Thyroid gland (tissue), 4 donors: Measurements from ENCODE around the gene CACNB1. TPM values are rescaled to one million over a fixed set of nuclear protein-coding genes. Genes with fewer than 3 reads are reported as not detected.

Experiments
- DNase-seq, 2 donors: peaks; one replicate each; pipeline ENCODE4 v3.0.0-alpha.2; 2019
- H3K27ac ChIP-seq, 3 donors: fragments of 200-600 bp; sonication (generic); 1 replicate in 2 of 3; 2 replicates in 1 of 3; pipeline ENCODE4 v1.5.1; 2016 to 2019; ENCODE audit warnings: mild to moderate bottlenecking in 1 of 3, moderate library complexity in 1 of 3
- H3K27me3 ChIP-seq: fragments of 200-600 bp; sonication (generic); one replicate; pipeline ENCODE4 v1.5.1; 2019
- H3K36me3 ChIP-seq, 2 donors: fragments of 200-600 bp; sonication (generic); one replicate each; pipeline ENCODE4 v1.5.1; 2016 to 2019
- H3K4me1 ChIP-seq, 2 donors: fragments of 200-600 bp; sonication (generic); one replicate each; pipeline ENCODE4 v1.5.1; 2017 to 2019
- H3K4me3 ChIP-seq, 3 donors: fragments of 200-600 bp; sonication (generic); replicated peaks in 1 of 3; 1 replicate in 2 of 3; 2 replicates in 1 of 3; pipeline ENCODE4 v1.5.1; 2016; ENCODE audit warnings: mild to moderate bottlenecking in 1 of 3
- H3K9me3 ChIP-seq: fragments of 200-600 bp; sonication (generic); one replicate; pipeline ENCODE4 v1.5.1; 2017
- CTCF ChIP-seq, 6 experiments: fragments of 200-600 bp in 3 of 6; fragments of 450-650 bp in 3 of 6; sonication (generic) in 3 of 6; IDR thresholded peaks; one replicate each; pipeline ENCODE4 v1.5.1; 2016 to 2019; ENCODE audit warnings: antibody characterized with exemption in 6 of 6, mild to moderate bottlenecking in 2 of 6, inconsistent platforms in 1 of 6, moderate library complexity in 1 of 6
- POLR2A ChIP-seq, 2 donors: fragments of 450-650 bp; IDR thresholded peaks; one replicate each; pipeline ENCODE4 v1.6.1; 2017; ENCODE audit warnings: antibody characterized with exemption in 2 of 2, mild to moderate bottlenecking in 2 of 2, moderate library complexity in 1 of 2
- WGBS, 2 donors: methylation state at CpG; one replicate each; pipeline ENCODE4 v1.1.5; 2017; 5-methylcytosine and 5-hydroxymethylcytosine counted together
- intact Hi-C: fragments of 100-400 bp; cut with DNase I; formaldehyde crosslinking; loops from one replicate; pipeline ENCODE4 v1.15.1; 2023
- total RNA-seq, 4 donors: library from RNA; depleted of rRNA; stranded (reverse); fragments of >200 nt; gene quantifications; one replicate each; pipeline ENCODE4 v1.2.3, GENCODE V29; 2016

CACNB1 gene
- total RNA-seq, 4 donors from 2014 or later, result 5.8 to 10.1 (median 7.8) TPM

- intact Hi-C loops, result loop anchor here (10.0 kb wide), 1 partner anchor 166 kb away; no protein-coding TSS in a partner anchor
- H3K27ac ChIP-seq, result no peak overlapping the region
Observed at GRCh38 chr17:39231091-39231561, 33.7 kb upstream of the CACNB1 start.

GRCh38 chr17:39230361-39230760, 32.9 kb upstream of the CACNB1 start:
- Histone ChIP-seq H3K36me3 (no peaks in the 10 kb centered on the region), H3K9me3 (no peaks in the 10 kb centered on the region), H3K27me3 (peaks cover 13% of the 10 kb centered on the region), H3K4me3 (no peak overlapping the region), H3K4me1 (peaks cover 4 to 14% of the 10 kb centered on the region in 2 donors), H3K27ac (no peak overlapping the region)
- no peak for TF ChIP-seq POLR2A (IDR thresholded peaks at IDR 0.05)
- no peak for TF ChIP-seq CTCF (IDR thresholded peaks at IDR 0.05)
- 50 to 89% methylated on average over 1 of the region's 1 CpG for WGBS, 2 donors
- no peak for DNase-seq
- intact Hi-C loops, result loop anchor here (10.0 kb wide), 1 partner anchor 166 kb away; no protein-coding TSS in a partner anchor

More at GRCh38 chr17:39231091-39231561, 33.7 kb upstream of the CACNB1 start:
- H3K9me3 ChIP-seq, result no peaks in the 10 kb centered on the region
- TF ChIP-seq POLR2A (IDR thresholded peaks at IDR 0.05) (no peak), CTCF (IDR thresholded peaks at IDR 0.05) (no peak)
- no peak for DNase-seq
- H3K4me1 ChIP-seq, result peaks cover 0 to 7% of the 10 kb centered on the region in 2 donors
- H3K27me3 ChIP-seq, result peaks cover 5% of the 10 kb centered on the region
- no peak overlapping the region for H3K4me3 ChIP-seq
- 49 to 55% methylated on average over 9 of the region's 10 CpGs for WGBS, 2 donors
- no peaks in the 10 kb centered on the region for H3K36me3 ChIP-seq

GRCh38 chr17:39229274-39229913, 31.9 kb upstream of the CACNB1 start:
- no peak overlapping the region for H3K27ac ChIP-seq
- peaks cover 9 to 23% of the 10 kb centered on the region in 2 donors for H3K4me1 ChIP-seq
- peaks cover 18% of the 10 kb centered on the region for H3K27me3 ChIP-seq
- H3K36me3 ChIP-seq, result no peaks in the 10 kb centered on the region
- intact Hi-C loops, result no loop called here
- TF ChIP-seq CTCF (IDR thresholded peaks at IDR 0.05), result no peak
- no peak for TF ChIP-seq POLR2A (IDR thresholded peaks at IDR 0.05)
- H3K4me3 ChIP-seq, result no peak overlapping the region
- WGBS, 2 donors, result 54 to 72% methylated on average over 9 to 11 of the region's 11 CpGs
- H3K9me3 ChIP-seq, result no peaks in the 10 kb centered on the region
- no peak for DNase-seq

- no peak for DNase-seq
Observed at GRCh38 chr17:39227364-39227919, 30.0 kb upstream of the CACNB1 start.

More at GRCh38 chr17:39227364-39227919, 30.0 kb upstream of the CACNB1 start:
- intact Hi-C loops, result no loop called here
- no peak overlapping the region for H3K27ac ChIP-seq
- H3K27me3 ChIP-seq, result peaks cover 18% of the 10 kb centered on the region
- 81 to 92% methylated on average over 2 of the region's 2 CpGs for WGBS, 2 donors
- H3K36me3 ChIP-seq, result no peaks in the 10 kb centered on the region
- TF ChIP-seq CTCF (IDR thresholded peaks at IDR 0.05) (no peak), POLR2A (IDR thresholded peaks at IDR 0.05) (no peak)
- no peak overlapping the region for H3K4me3 ChIP-seq
- H3K9me3 ChIP-seq, result no peaks in the 10 kb centered on the region
- peaks cover 9 to 23% of the 10 kb centered on the region in 2 donors for H3K4me1 ChIP-seq
